Transverse colon (tissue), 4 donors: ENCODE data around the gene COTL1. TPM values are rescaled to one million over a fixed set of nuclear protein-coding genes. Genes with fewer than 3 reads are reported as not detected.
A peak's percentile ranks its signal among the peaks of the same experiment; 100 is the strongest.

Source experiments
- DNase-seq: peaks from one replicate; pipeline ENCODE4 v3.0.0-alpha.2; 2019
- H3K27ac ChIP-seq, 4 donors: fragments of 200-600 bp; sonication (generic); 2 replicates each; pipeline ENCODE4 v1.5.1; 2016 to 2018; ENCODE audit warnings: inconsistent platforms in 4 of 4
- H3K27me3 ChIP-seq: fragments of 200-600 bp; sonication (generic); 2 replicates; pipeline ENCODE4 v1.5.1; 2017; ENCODE audit warnings: inconsistent platforms
- H3K36me3 ChIP-seq, 4 donors: fragments of 200-600 bp; sonication (generic); 2 replicates each; pipeline ENCODE4 v1.5.1; 2017 to 2019; ENCODE audit warnings: inconsistent platforms in 4 of 4
- H3K4me1 ChIP-seq, 4 donors: fragments of 200-600 bp; sonication (generic); 2 replicates each; pipeline ENCODE4 v1.5.1; 2017 to 2020; ENCODE audit warnings: inconsistent platforms in 4 of 4
- H3K4me3 ChIP-seq, 4 donors: fragments of 200-600 bp; sonication (generic); 1 replicate in 1 of 4; 2 replicates in 3 of 4; pipeline versions ENCODE4 v1.5.1 to v1.6.1; 2017 to 2019; ENCODE audit warnings: inconsistent platforms in 4 of 4
- H3K9me3 ChIP-seq, 2 donors: fragments of 200-600 bp; sonication (generic); 2 replicates each; pipeline ENCODE4 v1.5.1; 2017 to 2019; ENCODE audit warnings: inconsistent platforms in 2 of 2
- CTCF ChIP-seq, 5 experiments: fragments of 200-600 bp in 3 of 5; fragments of 450-650 bp in 2 of 5; sonication (generic) in 3 of 5; IDR thresholded peaks; 1 replicate in 2 of 5; 2 replicates in 3 of 5; pipeline ENCODE4 v1.5.1; 2016 to 2017; ENCODE audit warnings: antibody characterized with exemption in 5 of 5, inconsistent platforms in 3 of 5, mild to moderate bottlenecking in 2 of 5, moderate library complexity in 1 of 5
- EP300 ChIP-seq: sonication (generic); formaldehyde crosslinking; IDR thresholded peaks from one replicate; pipeline ENCODE4 v1.6.1; 2017; ENCODE audit warnings: antibody characterized with exemption, low read depth
- POLR2A ChIP-seq: fragments of 450-650 bp; IDR thresholded peaks from one replicate; pipeline ENCODE4 v1.6.1; 2016; ENCODE audit warnings: antibody characterized with exemption, mild to moderate bottlenecking, moderate library complexity
- POLR2AphosphoS5 ChIP-seq, 3 donors: sonication (generic); formaldehyde crosslinking; IDR thresholded peaks; one replicate each; pipeline ENCODE4 v1.6.1; 2016; ENCODE audit warnings: antibody characterized with exemption in 3 of 3
- WGBS, 2 donors: methylation state at CpG; one replicate each; pipeline ENCODE4 v1.1.5; 2018; ENCODE audit warnings: low coverage in 1 of 2; 5-methylcytosine and 5-hydroxymethylcytosine counted together
- in situ Hi-C, 4 donors: fragments of 200-750 bp; cut with MboI; loops; one replicate each; pipeline versions ENCODE4 v1.15.0 to v1.15.1; 2017; ENCODE audit warnings: low sequenced_read_pairs in 3 of 4, low pct_ligation_motif_present in 1 of 4, low pct_unique_long_range_greater_than_20kb in 1 of 4
- intact Hi-C: fragments of 100-400 bp; cut with DNase I; formaldehyde crosslinking; loops from one replicate; pipeline ENCODE4 v1.15.1; 2023; ENCODE audit warnings: low total_unique reads
- total RNA-seq, 4 donors: library from RNA; depleted of rRNA; stranded (reverse); fragments of >200 nt; gene quantifications; one replicate each; pipeline ENCODE4 v1.1.0, GENCODE V29; 2016

The COTL1 gene
- total RNA-seq, 4 donors from 2014 or later, result 31.1 to 78.9 (median 47.9) TPM

- H3K4me3 ChIP-seq, result no peak overlapping the region
- in situ Hi-C loops, result no loop called here
- TF ChIP-seq POLR2AphosphoS5 (IDR thresholded peaks at IDR 0.05) (no peak), CTCF (IDR thresholded peaks at IDR 0.05) (no peak), POLR2A (no peak)
- 68 to 100% methylated on average over 1 to 4 of the region's 4 CpGs for WGBS, 2 donors
- H3K27me3 ChIP-seq, result no peaks in the 10 kb centered on the region
- peak overlapping the region in 2 of 4 donors; percentile 45 to 57 for H3K27ac ChIP-seq
- intact Hi-C loops, result no loop called here
- H3K4me1 ChIP-seq, result no peaks in the 10 kb centered on the region
- H3K9me3 ChIP-seq, result no peaks in the 10 kb centered on the region
- no peaks in the 10 kb centered on the region for H3K36me3 ChIP-seq
- DNase-seq, result no peak
Measured at GRCh38 chr16:84550096-84550495, 67.8 kb downstream of the COTL1 start.

- Histone ChIP-seq H3K4me1 (peaks cover 0 to 7% (median 7%) of the 10 kb centered on the region in 4 donors), H3K4me3 (no peak overlapping the region), H3K9me3 (no peaks in the 10 kb centered on the region), H3K27ac (peak overlapping the region; percentile 45 to 62 (median 58)), H3K36me3 (no peaks in the 10 kb centered on the region), H3K27me3 (no peaks in the 10 kb centered on the region)
- DNase-seq, result no peak
- in situ Hi-C loops, result no loop called here
- intact Hi-C loops, result no loop called here
- WGBS, 2 donors, result 54 to 75% methylated on average over 6 to 25 of the region's 25 CpGs
- TF ChIP-seq POLR2A, result peak; percentile 47
- no peak for TF ChIP-seq EP300
- no peak for TF ChIP-seq POLR2AphosphoS5 (IDR thresholded peaks at IDR 0.05)
Measured at GRCh38 chr16:84548971-84549844, 68.7 kb downstream of the COTL1 start.

GRCh38 chr16:84548508-84548907, 69.4 kb downstream of the COTL1 start:
- WGBS, 2 donors, result 81% methylated on average over 8 of the region's 8 CpGs; no CpG with 5 or more reads in 1 of the 2 donors
- H3K27me3 ChIP-seq, result no peaks in the 10 kb centered on the region
- TF ChIP-seq CTCF (IDR thresholded peaks at IDR 0.05), result no peak
- no peak for TF ChIP-seq POLR2A
- TF ChIP-seq POLR2AphosphoS5 (IDR thresholded peaks at IDR 0.05), result no peak
- no peak for TF ChIP-seq EP300
- peak overlapping the region in 3 of 4 donors; percentile 45 to 60 (median 57) for H3K27ac ChIP-seq
- no peaks in the 10 kb centered on the region for H3K36me3 ChIP-seq
- no peaks in the 10 kb centered on the region for H3K9me3 ChIP-seq
- DNase-seq, result no peak
- no peak overlapping the region for H3K4me3 ChIP-seq
- peaks cover 0 to 14% (median 9%) of the 10 kb centered on the region in 4 donors for H3K4me1 ChIP-seq
- intact Hi-C loops, result no loop called here
- in situ Hi-C loops, result no loop called here

GRCh38 chr16:84547546-84548061, 70.3 kb downstream of the COTL1 start:
- WGBS, 2 donors, result 60 to 72% methylated on average over 1 to 9 of the region's 12 CpGs
- in situ Hi-C loops, result no loop called here
- no peaks in the 10 kb centered on the region for H3K36me3 ChIP-seq

More at GRCh38 chr16:84547546-84548061, 70.3 kb downstream of the COTL1 start:
- intact Hi-C loops, result no loop called here
- H3K27ac ChIP-seq, result no peak overlapping the region
- no peak for TF ChIP-seq EP300
- TF ChIP-seq POLR2A, result no peak
- no peak for TF ChIP-seq POLR2AphosphoS5 (IDR thresholded peaks at IDR 0.05)
- no peak for TF ChIP-seq CTCF (IDR thresholded peaks at IDR 0.05)
- no peak overlapping the region for H3K4me3 ChIP-seq
- H3K4me1 ChIP-seq, result peaks cover 0 to 14% (median 9%) of the 10 kb centered on the region in 4 donors
- DNase-seq, result no peak
- H3K9me3 ChIP-seq, result no peaks in the 10 kb centered on the region
- H3K27me3 ChIP-seq, result no peaks in the 10 kb centered on the region
